Panc1 (cell line): ENCODE data around the gene SERPINB1. TPM values are rescaled to one million over a fixed set of nuclear protein-coding genes. Genes with fewer than 3 reads are reported as not detected.

ENCODE experiments used
- ATAC-seq: fragments of 200-7000 bp; cut with Tn5 transposase; 2 replicates; pipeline ENCODE4 v1.9.1; 2020; ENCODE audit warnings: mild to moderate bottlenecking, moderate library complexity
- BruUV-seq: library from RNA; stranded (reverse); fragments of 400-500 nt; replicated peaks from 2 replicates; lab custom pipeline; 2021; lab: Mats Ljungman, UMichigan
- CTCF ChIA-PET: fragments of 300-600 bp; sonication (Branson Sonifier 250); formaldehyde crosslinking; loops from one replicate; lab custom pipeline; 2022; ENCODE audit warnings: antibody characterized with exemption; lab: Charles Lee
- POLR2A ChIA-PET: fragments of 300-600 bp; sonication (Branson Sonifier 250); formaldehyde crosslinking; loops from one replicate; lab custom pipeline; 2022; ENCODE audit warnings: antibody characterized with exemption; lab: Charles Lee
- DNase-seq: peaks from one replicate; pipeline ENCODE4 v3.0.0-alpha.2; 2010; ENCODE audit warnings: low read depth, low spot score
- H3K27ac ChIP-seq: 2 replicates; pipeline ENCODE4 v1.5.1; 2011; ENCODE audit warnings: mild to moderate bottlenecking, low read length, inconsistent platforms
- H3K27me3 ChIP-seq: fragments of 200-500 bp; sonication (Bioruptor generic); 2 replicates; pipeline ENCODE4 v1.6.0; 2014; ENCODE audit warnings: low read length, inconsistent platforms; ENCODE audit not compliant: control insufficient read depth, insufficient read depth
- H3K36me3 ChIP-seq: fragments of 200-500 bp; sonication (Bioruptor generic); 2 replicates; pipeline ENCODE4 v1.5.1; 2014; ENCODE audit warnings: inconsistent platforms, mild to moderate bottlenecking, low read length, moderate library complexity; ENCODE audit not compliant: control insufficient read depth, insufficient read depth
- H3K4me1 ChIP-seq: 2 replicates; pipeline ENCODE4 v1.5.1; 2011; ENCODE audit warnings: inconsistent platforms, mild to moderate bottlenecking, low read length, moderate library complexity; ENCODE audit not compliant: control insufficient read depth, insufficient read depth
- H3K4me3 ChIP-seq, 2 experiments: 2 replicates each; pipeline ENCODE4 v1.5.1; 2011 to 2012; ENCODE audit warnings: low read depth in 2 of 2, low read length in 2 of 2, mild to moderate bottlenecking in 2 of 2, inconsistent platforms in 1 of 2, moderate library complexity in 1 of 2
- H3K9me3 ChIP-seq: fragments of 200-500 bp; sonication (Bioruptor generic); 2 replicates; pipeline ENCODE4 v1.5.1; 2014; ENCODE audit warnings: low read depth, mild to moderate bottlenecking, inconsistent platforms, low read length, moderate library complexity; ENCODE audit not compliant: control insufficient read depth, insufficient read depth
- POLR2AphosphoS5 ChIP-seq: IDR thresholded peaks from 2 replicates; pipeline ENCODE4 v1.6.1; 2012; ENCODE audit warnings: mild to moderate bottlenecking, low read depth, low read length, moderate library complexity
- SIN3A ChIP-seq: IDR thresholded peaks from 2 replicates; pipeline ENCODE4 v1.6.1; 2012; ENCODE audit warnings: low read depth, mild to moderate bottlenecking, low read length, moderate library complexity, borderline replicate concordance; ENCODE audit not compliant: insufficient read depth
- TCF7L2 ChIP-seq: IDR thresholded peaks from 2 replicates; pipeline ENCODE4 v1.6.1; 2011; ENCODE audit warnings: mild to moderate bottlenecking, low read depth, low read length, inconsistent platforms
- in situ Hi-C: cut with HindIII; loops from 2 replicates; pipeline ENCODE4 v1.10.0; 2016; ENCODE audit warnings: low sequenced_read_pairs, low pct_unique_long_range_greater_than_20kb
- intact Hi-C: fragments of 100-400 bp; cut with micrococcal nuclease; formaldehyde crosslinking; loops from one replicate; pipeline ENCODE4 v1.10.0; 2022; ENCODE audit not compliant: unreplicated experiment
- total RNA-seq: library from RNA; stranded (reverse); gene quantifications from one replicate; pipeline ENCODE4 v1.2.1, GENCODE V29; 2021; ENCODE audit not compliant: unreplicated experiment
- TF ChIP-seq, protein P1 (sequence below): fragments of 450-650 bp; IDR thresholded peaks from 2 replicates; pipeline ENCODE4 v1.5.1; 2017; ENCODE audit warnings: mild to moderate bottlenecking
- TF ChIP-seq, protein P2 (sequence below), 2 experiments: IDR thresholded peaks; 2 replicates each; pipeline ENCODE4 v1.6.1; 2011 to 2012; ENCODE audit warnings: low read depth in 2 of 2, control low read depth in 1 of 2, low read length in 1 of 2, mild to moderate bottlenecking in 1 of 2, moderate library complexity in 1 of 2; ENCODE audit not compliant: insufficient read depth in 1 of 2

SERPINB1 gene
- total RNA-seq, 1 experiment from 2014 or later, result 40.8 TPM

DNA sequence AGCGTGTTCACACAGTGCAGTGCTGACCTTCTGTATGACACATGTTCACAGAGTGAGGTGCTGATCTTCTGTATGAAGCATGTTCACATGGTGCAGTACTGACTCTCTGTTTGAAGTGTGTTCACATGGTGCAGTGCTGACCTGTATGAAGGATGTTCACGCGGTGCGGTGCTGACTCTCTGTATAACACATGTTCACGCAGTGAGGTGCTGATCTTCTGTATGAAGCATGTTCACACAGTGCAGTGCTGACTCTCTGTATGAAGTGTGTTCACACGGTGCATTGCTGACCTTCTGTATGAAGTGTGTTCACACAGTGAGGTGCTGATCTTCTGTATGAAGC lies 10.8 kb upstream of the SERPINB1 start:
- Histone ChIP-seq H3K4me3 (no peak overlapping the region), H3K27me3 (no peaks in the 10 kb centered on the region), H3K4me1 (peaks cover 39% of the 10 kb centered on the region), H3K27ac (no peak overlapping the region; the same call in 1 of the 2 replicates), H3K36me3 (no peaks in the 10 kb centered on the region), H3K9me3 (no peaks in the 10 kb centered on the region)
- intact Hi-C loops, result no loop called here
- in situ Hi-C loops, result no loop called here
- POLR2A ChIA-PET, result no interaction called here
- no peak for TF ChIP-seq SIN3A
- no peak for TF ChIP-seq POLR2AphosphoS5
- no peak for TF ChIP-seq TCF7L2
- TF ChIP-seq, protein P1, sequence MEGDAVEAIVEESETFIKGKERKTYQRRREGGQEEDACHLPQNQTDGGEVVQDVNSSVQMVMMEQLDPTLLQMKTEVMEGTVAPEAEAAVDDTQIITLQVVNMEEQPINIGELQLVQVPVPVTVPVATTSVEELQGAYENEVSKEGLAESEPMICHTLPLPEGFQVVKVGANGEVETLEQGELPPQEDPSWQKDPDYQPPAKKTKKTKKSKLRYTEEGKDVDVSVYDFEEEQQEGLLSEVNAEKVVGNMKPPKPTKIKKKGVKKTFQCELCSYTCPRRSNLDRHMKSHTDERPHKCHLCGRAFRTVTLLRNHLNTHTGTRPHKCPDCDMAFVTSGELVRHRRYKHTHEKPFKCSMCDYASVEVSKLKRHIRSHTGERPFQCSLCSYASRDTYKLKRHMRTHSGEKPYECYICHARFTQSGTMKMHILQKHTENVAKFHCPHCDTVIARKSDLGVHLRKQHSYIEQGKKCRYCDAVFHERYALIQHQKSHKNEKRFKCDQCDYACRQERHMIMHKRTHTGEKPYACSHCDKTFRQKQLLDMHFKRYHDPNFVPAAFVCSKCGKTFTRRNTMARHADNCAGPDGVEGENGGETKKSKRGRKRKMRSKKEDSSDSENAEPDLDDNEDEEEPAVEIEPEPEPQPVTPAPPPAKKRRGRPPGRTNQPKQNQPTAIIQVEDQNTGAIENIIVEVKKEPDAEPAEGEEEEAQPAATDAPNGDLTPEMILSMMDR, result no peak
- TF ChIP-seq, protein P2, sequence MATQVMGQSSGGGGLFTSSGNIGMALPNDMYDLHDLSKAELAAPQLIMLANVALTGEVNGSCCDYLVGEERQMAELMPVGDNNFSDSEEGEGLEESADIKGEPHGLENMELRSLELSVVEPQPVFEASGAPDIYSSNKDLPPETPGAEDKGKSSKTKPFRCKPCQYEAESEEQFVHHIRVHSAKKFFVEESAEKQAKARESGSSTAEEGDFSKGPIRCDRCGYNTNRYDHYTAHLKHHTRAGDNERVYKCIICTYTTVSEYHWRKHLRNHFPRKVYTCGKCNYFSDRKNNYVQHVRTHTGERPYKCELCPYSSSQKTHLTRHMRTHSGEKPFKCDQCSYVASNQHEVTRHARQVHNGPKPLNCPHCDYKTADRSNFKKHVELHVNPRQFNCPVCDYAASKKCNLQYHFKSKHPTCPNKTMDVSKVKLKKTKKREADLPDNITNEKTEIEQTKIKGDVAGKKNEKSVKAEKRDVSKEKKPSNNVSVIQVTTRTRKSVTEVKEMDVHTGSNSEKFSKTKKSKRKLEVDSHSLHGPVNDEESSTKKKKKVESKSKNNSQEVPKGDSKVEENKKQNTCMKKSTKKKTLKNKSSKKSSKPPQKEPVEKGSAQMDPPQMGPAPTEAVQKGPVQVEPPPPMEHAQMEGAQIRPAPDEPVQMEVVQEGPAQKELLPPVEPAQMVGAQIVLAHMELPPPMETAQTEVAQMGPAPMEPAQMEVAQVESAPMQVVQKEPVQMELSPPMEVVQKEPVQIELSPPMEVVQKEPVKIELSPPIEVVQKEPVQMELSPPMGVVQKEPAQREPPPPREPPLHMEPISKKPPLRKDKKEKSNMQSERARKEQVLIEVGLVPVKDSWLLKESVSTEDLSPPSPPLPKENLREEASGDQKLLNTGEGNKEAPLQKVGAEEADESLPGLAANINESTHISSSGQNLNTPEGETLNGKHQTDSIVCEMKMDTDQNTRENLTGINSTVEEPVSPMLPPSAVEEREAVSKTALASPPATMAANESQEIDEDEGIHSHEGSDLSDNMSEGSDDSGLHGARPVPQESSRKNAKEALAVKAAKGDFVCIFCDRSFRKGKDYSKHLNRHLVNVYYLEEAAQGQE (IDR thresholded peaks at IDR 0.05; ENCODE audit: insufficient read depth in 1 of 2, low read depth in 2 of 2, low read length in 1 of 2), result no peak
- DNase-seq (no peak), ATAC-seq (no peak)
- no TSS peak for BruUV-seq
- CTCF ChIA-PET, result no interaction called here

DNA sequence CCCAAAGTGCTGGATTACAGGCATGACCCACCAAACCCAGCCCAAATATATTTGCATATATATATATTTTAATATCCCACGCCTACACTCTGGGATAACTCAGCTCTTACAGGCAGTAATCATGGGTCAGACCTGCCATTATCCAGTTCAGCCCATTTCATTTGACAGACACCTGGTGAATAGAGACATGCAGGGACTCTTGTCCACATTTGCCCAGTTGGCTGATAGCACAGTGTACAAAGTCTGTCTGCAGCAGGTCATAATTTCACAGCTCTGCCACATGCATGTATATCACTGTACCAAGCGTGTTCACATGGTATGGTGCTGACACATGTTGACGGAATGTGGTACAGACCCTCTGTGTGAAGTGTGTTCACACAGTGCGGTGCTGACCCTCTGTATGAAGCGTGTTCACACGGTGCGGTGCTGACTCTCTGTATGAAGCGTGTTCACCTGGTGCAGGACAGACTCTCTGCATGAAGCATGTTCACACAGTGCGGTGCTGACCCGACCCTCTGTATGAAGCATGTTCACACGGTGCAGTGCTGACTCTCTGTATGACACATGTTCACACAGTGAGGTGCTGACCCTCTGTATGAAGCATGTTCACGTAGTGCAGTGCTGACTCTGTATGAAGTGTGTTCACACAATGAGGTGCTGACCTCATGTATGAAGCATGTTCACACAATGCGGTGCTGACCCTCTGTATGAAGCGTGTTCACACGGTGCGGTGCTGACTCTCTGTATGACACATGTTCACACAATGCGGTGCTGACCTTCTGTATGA lies 10.3 kb upstream of the SERPINB1 start:
- no peak for ATAC-seq
- no peak for DNase-seq
- intact Hi-C loops, result no loop called here
- Histone ChIP-seq H3K4me1 (peaks cover 35% of the 10 kb centered on the region), H3K27me3 (no peaks in the 10 kb centered on the region), H3K4me3 (no peak overlapping the region), H3K9me3 (no peaks in the 10 kb centered on the region), H3K36me3 (no peaks in the 10 kb centered on the region), H3K27ac (peak overlapping the region; percentile 34; the same call in 1 of the 2 replicates)
- in situ Hi-C loops, result no loop called here
- CTCF ChIA-PET, result no interaction called here
- POLR2A ChIA-PET, result no interaction called here
- BruUV-seq, result no TSS peak
- TF ChIP-seq SIN3A (no peak), TCF7L2 (no peak), POLR2AphosphoS5 (no peak)
- TF ChIP-seq, protein P2 (IDR thresholded peaks at IDR 0.05; ENCODE audit: insufficient read depth in 1 of 2, low read depth in 2 of 2, low read length in 1 of 2), result no peak
- TF ChIP-seq, protein P1, result no peak
